Karpas-422 (cell line): ENCODE measurements around the gene GON4L. TPM values are rescaled to one million over a fixed set of nuclear protein-coding genes. Genes with fewer than 3 reads are reported as not detected.
A peak's percentile ranks its signal among the peaks of the same experiment; 100 is the strongest.
"Not testable (repeated sequence)": the region's sequence is repeated elsewhere in the genome, so short reads cannot be mapped to it uniquely, and the experiment has no call there.

Experiments used
- DNase-seq: peaks from one replicate; pipeline ENCODE4 v3.0.0-alpha.2; 2015
- H2AFZ ChIP-seq: fragments of 200-600 bp; sonication (generic); 2 replicates; pipeline ENCODE4 v1.6.1; 2014; ENCODE audit warnings: antibody characterized with exemption, low read length, mixed read lengths
- H3K27ac ChIP-seq: fragments of 200-600 bp; sonication (generic); 2 replicates; pipeline ENCODE4 v1.5.1; 2014; ENCODE audit warnings: mild to moderate bottlenecking, low read length, moderate library complexity
- H3K27me3 ChIP-seq: fragments of 200-600 bp; sonication (generic); 2 replicates; pipeline ENCODE4 v1.6.1; 2014; ENCODE audit warnings: low read length, mixed read lengths
- H3K36me3 ChIP-seq: fragments of 200-600 bp; sonication (generic); 2 replicates; pipeline ENCODE4 v1.6.1; 2014; ENCODE audit warnings: low read length, mixed read lengths; ENCODE audit not compliant: insufficient read depth
- H3K4me1 ChIP-seq: fragments of 200-600 bp; sonication (generic); 2 replicates; pipeline ENCODE4 v1.6.1; 2014; ENCODE audit warnings: mild to moderate bottlenecking, low read length, mixed read lengths
- H3K4me2 ChIP-seq: fragments of 200-600 bp; sonication (generic); 2 replicates; pipeline ENCODE4 v1.6.1; 2014; ENCODE audit warnings: low read length, low read depth, mild to moderate bottlenecking; ENCODE audit not compliant: poor library complexity, severe bottlenecking
- H3K4me3 ChIP-seq: fragments of 200-600 bp; sonication (generic); 2 replicates; pipeline ENCODE4 v1.5.1; 2014; ENCODE audit warnings: mild to moderate bottlenecking, antibody characterized with exemption, low read length, mixed read lengths
- H3K79me2 ChIP-seq: fragments of 200-600 bp; sonication (generic); 2 replicates; pipeline ENCODE4 v1.6.1; 2014; ENCODE audit warnings: mild to moderate bottlenecking, low read length, mixed read lengths
- H3K9ac ChIP-seq: fragments of 200-600 bp; sonication (generic); 2 replicates; pipeline ENCODE4 v1.6.0; 2014; ENCODE audit warnings: low read length
- H3K9me2 ChIP-seq: fragments of 200-600 bp; sonication (generic), shearing (Covaris generic); replicated peaks from 2 replicates; pipeline ENCODE4 v1.6.0; 2014; ENCODE audit warnings: mild to moderate bottlenecking, low read length, moderate library complexity; ENCODE audit not compliant: insufficient read depth
- H3K9me3 ChIP-seq: fragments of 300-700, 200-600 bp; sonication (generic); 2 replicates; pipeline ENCODE4 v1.6.1; 2014; ENCODE audit warnings: low read length, mixed read lengths
- H4K20me1 ChIP-seq: fragments of 200-600 bp; sonication (generic); 2 replicates; pipeline ENCODE4 v1.6.1; 2014; ENCODE audit warnings: mild to moderate bottlenecking, antibody characterized with exemption, low read length, low read depth; ENCODE audit not compliant: insufficient read depth
- total RNA-seq: library from RNA; depleted of rRNA; stranded (reverse); fragments of >200 nt; shearing (Covaris generic); gene quantifications from 2 replicates; pipeline ENCODE4 v1.2.3, GENCODE V29; 2014; ENCODE audit warnings: low replicate concordance

The GON4L gene
- total RNA-seq, 1 experiment from 2014 or later: 32.9 TPM

DNA sequence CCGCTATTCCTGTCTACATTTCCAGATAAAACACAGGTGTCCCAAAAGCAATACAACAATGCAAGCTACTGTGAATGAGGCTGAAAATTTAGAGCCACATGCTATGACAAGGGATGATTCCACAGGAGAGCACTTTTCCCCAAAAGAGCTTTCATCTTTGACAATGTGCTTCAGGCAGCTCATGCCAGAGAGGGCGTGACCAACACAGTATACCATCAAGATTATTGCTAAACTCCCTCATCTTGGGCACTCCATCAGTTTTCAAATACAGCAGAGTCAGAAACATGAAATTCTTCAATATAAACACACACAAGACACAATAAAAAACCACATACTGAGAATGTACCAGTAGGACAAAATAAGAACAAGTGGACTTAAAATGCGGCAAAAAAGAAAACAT lies 6.7 kb downstream of the GON4L start:
- DNase-seq: no peak
- Histone ChIP-seq H3K36me3 (peaks cover 28% of the 10 kb centered on the region; the same call in 1 of the 2 replicates), H3K27ac (no peak overlapping the region), H3K4me3 (no peak overlapping the region), H2AFZ (no peak overlapping the region), H4K20me1 (no peaks in the 10 kb centered on the region), H3K4me1 (peaks cover 5% of the 10 kb centered on the region; the same call in 1 of the 2 replicates), H3K9me2 (no peaks in the 10 kb centered on the region), H3K27me3 (no peaks in the 10 kb centered on the region), H3K9me3 (no peaks in the 10 kb centered on the region), H3K79me2 (peaks cover 87% of the 10 kb centered on the region), H3K9ac (no peak overlapping the region), H3K4me2 (no peak overlapping the region)

DNA sequence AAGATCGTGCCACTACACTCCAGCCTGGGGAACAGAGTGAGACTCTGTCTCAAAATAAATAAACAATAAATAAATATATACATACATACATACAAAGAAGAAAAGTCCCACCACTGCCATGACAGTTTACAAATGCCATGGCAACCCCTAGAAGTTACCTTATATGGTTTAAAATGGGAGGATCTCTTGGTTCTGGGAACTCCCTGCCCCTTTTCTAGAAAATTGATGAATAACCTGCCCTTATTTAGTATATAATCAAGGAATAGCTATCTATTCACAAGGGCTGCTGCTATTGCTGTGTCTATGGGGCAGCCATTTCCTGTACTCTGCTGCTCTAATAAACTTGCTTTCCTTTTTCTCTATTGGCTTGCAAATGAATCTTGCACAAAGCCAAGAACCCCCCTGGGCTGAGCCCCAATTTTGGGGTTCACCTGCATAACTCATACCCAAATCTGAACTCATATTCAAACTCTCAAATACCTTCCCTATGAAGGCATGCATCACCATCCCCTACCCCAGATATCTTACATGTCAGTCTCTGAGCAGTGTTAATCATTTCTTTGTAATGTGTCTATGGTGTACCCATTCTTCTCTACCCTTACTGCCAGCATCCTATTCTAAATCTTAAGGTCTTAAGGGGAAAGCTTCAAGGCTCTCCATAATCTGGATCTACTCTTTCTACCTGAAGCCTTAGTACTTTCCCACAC lies 9.0 kb downstream of the GON4L start:
- H3K9ac ChIP-seq: no peak overlapping the region
- no peaks in the 10 kb centered on the region for H3K27me3 ChIP-seq
- no peak overlapping the region for H3K4me2 ChIP-seq
- peaks cover 24% of the 10 kb centered on the region; the same call in 1 of the 2 replicates for H3K36me3 ChIP-seq
- H3K4me1 ChIP-seq: peaks cover 5% of the 10 kb centered on the region; the same call in 1 of the 2 replicates
- H3K79me2 ChIP-seq: peaks cover 92% of the 10 kb centered on the region
- no peak for DNase-seq
- H3K9me3 ChIP-seq: no peaks in the 10 kb centered on the region
- no peaks in the 10 kb centered on the region for H4K20me1 ChIP-seq
- H2AFZ ChIP-seq: no peak overlapping the region
- no peaks in the 10 kb centered on the region for H3K9me2 ChIP-seq
- H3K27ac ChIP-seq: no peak overlapping the region
- no peak overlapping the region for H3K4me3 ChIP-seq

DNA sequence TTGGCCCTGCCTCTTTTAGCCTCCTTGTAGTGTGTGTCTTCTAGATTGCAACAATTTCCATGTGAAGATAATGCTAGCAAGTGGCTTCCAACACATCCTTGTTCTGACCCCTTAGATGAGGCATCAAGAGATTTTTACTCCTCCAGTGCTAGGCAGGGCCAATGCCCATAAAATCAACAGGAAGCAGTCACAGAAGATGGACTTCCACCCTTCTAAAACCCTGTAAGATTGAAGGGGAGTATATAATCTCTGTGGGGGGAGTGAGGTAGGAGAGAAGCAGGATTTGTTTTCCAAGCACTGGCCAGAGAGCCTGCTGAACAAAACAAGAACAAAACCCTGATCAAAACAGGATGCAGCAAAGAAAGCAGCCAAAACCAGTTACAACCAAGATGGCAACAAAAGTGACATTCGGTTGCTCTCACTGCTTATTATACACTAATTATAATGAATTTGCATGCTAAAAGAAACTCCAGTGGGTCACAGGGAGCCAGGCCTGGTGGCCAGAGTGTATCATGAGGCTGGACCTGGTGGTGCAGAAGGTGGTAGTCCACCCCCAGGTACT lies 12.1 kb downstream of the GON4L start:
- Histone ChIP-seq H2AFZ (no peak overlapping the region), H3K79me2 (peaks cover 93% of the 10 kb centered on the region), H3K4me1 (peaks cover 5% of the 10 kb centered on the region; the same call in 1 of the 2 replicates), H3K27me3 (no peaks in the 10 kb centered on the region), H3K27ac (no peak overlapping the region), H3K9me3 (no peaks in the 10 kb centered on the region), H3K4me3 (no peak overlapping the region), H4K20me1 (no peaks in the 10 kb centered on the region), H3K36me3 (peaks cover 19% of the 10 kb centered on the region; the same call in 1 of the 2 replicates), H3K4me2 (no peak overlapping the region), H3K9ac (no peak overlapping the region), H3K9me2 (no peaks in the 10 kb centered on the region)
- DNase-seq: no peak

DNA sequence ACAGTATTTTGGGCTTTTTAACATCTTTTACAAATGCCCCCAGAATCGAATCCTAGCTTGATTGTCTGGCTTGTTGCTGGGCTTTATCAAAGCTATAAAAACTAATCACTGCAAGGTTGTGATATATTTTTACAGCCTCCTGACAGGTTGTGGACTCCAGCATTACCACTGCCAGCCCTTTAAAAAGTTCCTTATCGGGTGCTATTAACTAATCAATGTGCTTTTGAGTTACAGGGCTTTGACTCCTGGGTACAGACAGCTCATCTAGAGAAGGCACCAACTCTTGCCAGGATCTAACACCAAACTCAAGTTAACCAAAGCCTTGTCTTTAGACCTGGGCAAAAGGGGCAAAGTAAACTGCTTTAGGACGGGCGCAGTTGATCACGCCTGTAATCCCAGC lies 16.6 kb downstream of the GON4L start:
- H3K9me2 ChIP-seq: no peaks in the 10 kb centered on the region
- H3K9me3 ChIP-seq: no peaks in the 10 kb centered on the region
- no peaks in the 10 kb centered on the region for H3K27me3 ChIP-seq
- H3K4me3 ChIP-seq: no peak overlapping the region
- no peaks in the 10 kb centered on the region for H3K4me1 ChIP-seq
- H3K4me2 ChIP-seq: no peak overlapping the region
- no peak overlapping the region for H3K27ac ChIP-seq
- no peak for DNase-seq
- no peak overlapping the region for H3K9ac ChIP-seq
- H2AFZ ChIP-seq: no peak overlapping the region
- no peaks in the 10 kb centered on the region for H4K20me1 ChIP-seq
- peaks cover 89% of the 10 kb centered on the region for H3K79me2 ChIP-seq
- H3K36me3 ChIP-seq: peaks cover 17% of the 10 kb centered on the region; the same call in 1 of the 2 replicates

DNA sequence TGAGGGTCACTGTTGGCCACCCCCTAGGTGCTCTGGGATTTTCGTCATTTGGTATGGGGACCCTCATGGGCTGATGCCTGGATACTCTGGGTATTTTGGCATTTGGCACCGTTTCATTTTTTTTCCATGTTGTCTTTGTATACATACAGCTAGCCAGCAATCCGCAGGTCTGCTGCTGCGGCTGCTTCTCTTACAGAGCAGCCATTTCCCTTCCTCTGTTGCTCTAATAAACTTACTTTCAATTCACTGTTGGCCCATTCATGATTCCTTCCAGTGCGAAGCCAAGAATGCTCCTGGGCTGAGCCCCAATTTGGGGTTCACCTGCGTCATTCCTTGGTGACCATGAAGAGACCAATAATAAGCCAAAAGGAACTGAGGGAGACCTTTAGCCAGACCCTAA lies 21.5 kb downstream of the GON4L start:
- H3K9me3 ChIP-seq: no peaks in the 10 kb centered on the region
- H3K4me3 ChIP-seq: no peak overlapping the region
- peak; percentile 32 for DNase-seq
- H3K36me3 ChIP-seq: 0 out of 2 replicates have a peak, but pooled peaks cover 5% of the 10 kb centered on the region
- peaks cover 8% of the 10 kb centered on the region for H3K4me1 ChIP-seq
- H3K9ac ChIP-seq: no peak overlapping the region
- no peak overlapping the region for H3K27ac ChIP-seq
- no peak overlapping the region for H2AFZ ChIP-seq
- H3K79me2 ChIP-seq: peaks cover 69% of the 10 kb centered on the region
- no peak overlapping the region for H3K4me2 ChIP-seq
- H3K27me3 ChIP-seq: no peaks in the 10 kb centered on the region
- H3K9me2 ChIP-seq: no peaks in the 10 kb centered on the region
- H4K20me1 ChIP-seq: no peaks in the 10 kb centered on the region

DNA sequence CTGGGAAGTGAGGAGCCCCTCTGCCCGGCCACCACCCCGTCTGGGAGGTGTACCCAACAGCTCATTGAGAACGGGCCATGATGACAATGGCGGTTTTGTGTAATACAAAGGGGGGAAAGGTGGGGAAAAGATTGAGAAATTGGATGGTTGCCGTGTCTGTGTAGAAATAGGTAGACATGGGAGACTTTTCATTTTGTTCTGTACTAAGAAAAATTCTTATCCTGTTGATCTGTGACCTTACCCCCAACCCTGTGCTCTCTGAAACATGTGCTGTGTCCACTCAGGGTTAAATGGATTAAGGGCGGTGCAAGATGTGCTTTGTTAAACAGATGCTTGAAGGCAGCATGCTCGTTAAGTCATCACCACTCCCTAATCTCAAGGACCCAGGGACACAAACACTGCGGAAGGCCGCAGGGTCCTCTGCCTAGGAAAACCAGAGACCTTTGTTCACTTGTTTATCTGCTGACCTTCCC lies 22.1 kb downstream of the GON4L start:
- H4K20me1 ChIP-seq, H3K36me3 ChIP-seq, H3K9me2 ChIP-seq, H2AFZ ChIP-seq, H3K9ac ChIP-seq, H3K4me1 ChIP-seq, DNase-seq, H3K27me3 ChIP-seq, H3K9me3 ChIP-seq, H3K27ac ChIP-seq, H3K4me3 ChIP-seq, H3K4me2 ChIP-seq: not testable (repeated sequence)
- H3K79me2 ChIP-seq: peaks cover 64% of the 10 kb centered on the region

DNA sequence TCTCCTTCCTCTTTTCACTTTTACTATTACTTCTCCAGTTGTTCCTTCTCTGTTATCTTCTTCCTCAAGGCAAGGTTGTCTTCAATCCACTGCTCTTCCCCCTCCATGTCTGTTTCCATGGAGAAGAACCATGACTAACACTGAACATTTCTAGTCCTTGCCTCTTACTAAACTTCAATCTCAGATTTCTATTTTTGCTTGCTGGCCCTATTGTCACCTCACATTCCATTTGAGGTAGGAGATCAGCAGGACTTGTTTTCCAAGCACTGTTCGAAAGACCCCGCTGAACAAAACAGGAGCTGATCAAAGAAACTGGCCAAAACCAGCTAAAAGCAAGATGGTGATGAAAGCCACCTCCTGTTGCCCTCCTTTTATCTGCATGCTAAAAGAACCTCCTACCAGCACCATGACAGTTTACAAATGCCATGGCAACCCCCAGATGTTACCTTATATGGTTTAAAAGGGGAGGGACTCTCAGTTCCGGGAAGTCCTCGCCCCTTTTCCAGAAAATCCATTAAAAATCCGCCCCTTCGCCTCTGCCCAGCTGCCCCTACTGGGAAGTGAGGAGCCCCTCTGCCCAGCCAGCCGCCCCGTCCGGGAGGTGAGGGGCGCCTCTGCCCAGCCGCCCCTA lies 22.6 kb downstream of the GON4L start:
- H3K4me1 ChIP-seq: peaks cover 8% of the 10 kb centered on the region
- H3K9me2 ChIP-seq: no peaks in the 10 kb centered on the region
- H3K9ac ChIP-seq: no peak overlapping the region
- no peaks in the 10 kb centered on the region for H3K9me3 ChIP-seq
- H4K20me1 ChIP-seq: no peaks in the 10 kb centered on the region
- no peak overlapping the region for H3K4me3 ChIP-seq
- H3K79me2 ChIP-seq: peaks cover 63% of the 10 kb centered on the region
- peak; percentile 51 for DNase-seq
- 0 out of 2 replicates have a peak, but pooled peaks cover 5% of the 10 kb centered on the region for H3K36me3 ChIP-seq
- H2AFZ ChIP-seq: no peak overlapping the region
- H3K27me3 ChIP-seq: no peaks in the 10 kb centered on the region
- no peak overlapping the region for H3K4me2 ChIP-seq
- no peak overlapping the region for H3K27ac ChIP-seq

DNA sequence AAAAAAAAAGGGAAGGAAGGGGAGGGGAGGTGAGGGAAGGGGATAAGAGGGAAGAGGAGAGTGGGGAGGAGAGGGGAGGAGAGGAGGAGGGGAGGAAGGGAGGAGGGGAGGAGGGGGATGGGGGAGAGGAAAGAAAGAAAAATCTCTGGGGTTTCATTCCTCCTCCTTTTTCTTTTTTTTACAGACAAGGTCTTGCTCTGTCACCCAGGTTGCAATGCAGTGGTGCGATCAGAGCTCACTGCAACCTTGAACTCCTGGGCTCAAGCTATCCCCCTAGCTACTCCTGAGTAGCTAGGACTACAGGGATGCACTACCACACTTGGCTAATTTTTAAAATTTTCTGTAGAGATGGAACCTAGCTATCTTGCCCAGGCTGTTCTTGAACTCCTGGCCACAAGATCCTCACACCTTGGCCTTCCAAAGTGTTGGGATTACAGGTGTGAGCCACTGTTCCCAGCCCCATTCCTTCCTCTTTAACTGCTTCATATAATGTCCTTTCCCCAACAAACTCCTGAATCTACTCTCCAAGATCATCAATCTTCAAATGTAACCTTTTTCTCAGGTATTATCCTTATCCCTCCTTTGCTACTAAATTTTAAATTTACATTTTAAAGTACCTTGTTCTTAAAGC lies 23.2 kb downstream of the GON4L start:
- Histone ChIP-seq H3K79me2 (peaks cover 59% of the 10 kb centered on the region), H3K27ac (no peak overlapping the region)

More for the DNA sequence above, 23.2 kb downstream of the GON4L start:
- 0 out of 2 replicates have a peak, but pooled peaks cover 5% of the 10 kb centered on the region for H3K36me3 ChIP-seq
- H2AFZ ChIP-seq: no peak overlapping the region
- H3K4me3 ChIP-seq: no peak overlapping the region
- no peaks in the 10 kb centered on the region for H3K27me3 ChIP-seq
- peak; percentile 38 for DNase-seq
- H3K4me2 ChIP-seq: no peak overlapping the region
- no peaks in the 10 kb centered on the region for H3K9me2 ChIP-seq
- H3K4me1 ChIP-seq: peaks cover 8% of the 10 kb centered on the region
- no peaks in the 10 kb centered on the region for H3K9me3 ChIP-seq
- H3K9ac ChIP-seq: no peak overlapping the region
- H4K20me1 ChIP-seq: no peaks in the 10 kb centered on the region
